Erythroblast (primary cell): ENCODE data around the gene KIAA1549.

Experiments used
- GATA1 ChIP-seq: IDR thresholded peaks from 2 replicates; pipeline ENCODE4 v1.6.1; 2011; ENCODE audit warnings: low read depth, mild to moderate bottlenecking, control low read depth, low read length, moderate library complexity
- POLR2A ChIP-seq: IDR thresholded peaks from 2 replicates; pipeline ENCODE4 v1.6.1; 2011; ENCODE audit warnings: mild to moderate bottlenecking, low read length

GRCh38 chr7:138967159-138967558 lies 14.0 kb downstream of the KIAA1549 start:
- no peak for TF ChIP-seq POLR2A
- no peak for TF ChIP-seq GATA1
